Sigmoid colon (tissue), 3 donors: ENCODE measurements around the gene SSC4D.

Experiments used
- CTCF ChIP-seq, 4 experiments: fragments of 450-650 bp in 3 of 4; fragments of 200-600 bp in 1 of 4; IDR thresholded peaks; one replicate each; pipeline ENCODE4 v1.5.1; 2016 to 2019; ENCODE audit warnings: antibody characterized with exemption in 4 of 4, mild to moderate bottlenecking in 3 of 4, moderate library complexity in 2 of 4
- POLR2A ChIP-seq, 2 donors: fragments of 450-650 bp; IDR thresholded peaks; one replicate each; pipeline ENCODE4 v1.6.1; 2016; ENCODE audit warnings: antibody characterized with exemption in 2 of 2, mild to moderate bottlenecking in 2 of 2, moderate library complexity in 2 of 2

- TF ChIP-seq POLR2A (IDR thresholded peaks at IDR 0.05) (no peak), CTCF (IDR thresholded peaks at IDR 0.05) (no peak)
Observed at GRCh38 chr7:76354516-76354915, 55.0 kb downstream of the SSC4D start.
